ENCODE results near the gene UCP3.
A peak's percentile ranks its signal among the peaks of the same experiment; 100 is the strongest.

Gene UCP3

GRCh38 chr11:74008373-74009229, at the start of gene UCP3:
Gene UCP3 (minus strand): TSS chr11:74009085. CDS start chr11:74007042, 2,043 bp downstream.
- DNase-seq = peak in 1 of 10 donors; percentile 29
- intact Hi-C loops (cut with DNase I) = no loop called here

- no peak for DNase-seq
- intact Hi-C loops (cut with DNase I) = no loop called here
Observed at GRCh38 chr11:74057249-74058151, 48.6 kb upstream of the UCP3 start.

- intact Hi-C loops (cut with DNase I) = no loop called here
- no peak for DNase-seq
Observed at GRCh38 chr11:74055938-74056337, 47.1 kb upstream of the UCP3 start.

- intact Hi-C loops (cut with DNase I) = no loop called here
- no peak for DNase-seq
Observed at GRCh38 chr11:74050465-74050864, 41.6 kb upstream of the UCP3 start.

- no peak for DNase-seq
- intact Hi-C loops (cut with DNase I) = no loop called here
Observed at GRCh38 chr11:74048993-74049392, 40.1 kb upstream of the UCP3 start.

GRCh38 chr11:74044538-74044937, 35.7 kb upstream of the UCP3 start:
- intact Hi-C loops (cut with DNase I) = no loop called here
- no peak for DNase-seq

- intact Hi-C loops (cut with DNase I) = no loop called here
- DNase-seq = no peak
Observed at GRCh38 chr11:74043450-74043849, 34.6 kb upstream of the UCP3 start.

- intact Hi-C loops (cut with DNase I) = no loop called here
Observed at GRCh38 chr11:74037309-74037708, 28.4 kb upstream of the UCP3 start.

GRCh38 chr11:74035264-74035663, 26.4 kb upstream of the UCP3 start:
- intact Hi-C loops (cut with DNase I) = no loop called here
- no peak for DNase-seq

More at GRCh38 chr11:74037309-74037708, 28.4 kb upstream of the UCP3 start:
- DNase-seq = no peak

GRCh38 chr11:74033046-74033445, 24.2 kb upstream of the UCP3 start:
- intact Hi-C loops (cut with DNase I) = no loop called here
- no peak for DNase-seq

GRCh38 chr11:74030723-74031676, 22.1 kb upstream of the UCP3 start:
- no peak for DNase-seq
- intact Hi-C loops (cut with DNase I) = no loop called here

GRCh38 chr11:74025467-74026166, 16.7 kb upstream of the UCP3 start:
- intact Hi-C loops (cut with DNase I) = no loop called here
- no peak for DNase-seq

- DNase-seq = no peak
- intact Hi-C loops (cut with DNase I) = no loop called here
Observed at GRCh38 chr11:74024261-74025029, 15.6 kb upstream of the UCP3 start.

GRCh38 chr11:74023276-74023675, 14.4 kb upstream of the UCP3 start:
- intact Hi-C loops (cut with DNase I) = no loop called here
- DNase-seq = no peak

- intact Hi-C loops (cut with DNase I) = no loop called here
- no peak for DNase-seq
Observed at GRCh38 chr11:74022546-74022945, 13.7 kb upstream of the UCP3 start.

- intact Hi-C loops (cut with DNase I) = no loop called here
- DNase-seq = no peak
Observed at GRCh38 chr11:74021998-74022397, 13.1 kb upstream of the UCP3 start.

- DNase-seq = no peak
- intact Hi-C loops (cut with DNase I) = no loop called here
Observed at GRCh38 chr11:74020539-74020938, 11.7 kb upstream of the UCP3 start.

GRCh38 chr11:74019860-74020259, 11.0 kb upstream of the UCP3 start:
- intact Hi-C loops (cut with DNase I) = no loop called here
- DNase-seq = no peak

Data from posterior cingulate gyrus (tissue), 11 donors.